Rectal smooth muscle tissue (tissue), 1 donor: ENCODE results near the gene RBM5.

ENCODE experiments used
- H3K27ac ChIP-seq: one replicate; pipeline ENCODE4 v1.7.0; 2013; ENCODE audit warnings: low read depth, low read length, inconsistent platforms
- H3K27me3 ChIP-seq: one replicate; pipeline ENCODE4 v1.7.0; 2013; ENCODE audit warnings: low read length; ENCODE audit not compliant: control insufficient read depth, insufficient read depth
- H3K36me3 ChIP-seq: one replicate; pipeline ENCODE4 v1.7.0; 2013; ENCODE audit warnings: low read length; ENCODE audit not compliant: control insufficient read depth, insufficient read depth
- H3K4me1 ChIP-seq: one replicate; pipeline ENCODE4 v1.7.0; 2013; ENCODE audit warnings: low read length; ENCODE audit not compliant: control insufficient read depth, insufficient read depth
- H3K4me3 ChIP-seq: one replicate; pipeline ENCODE4 v1.7.0; 2013; ENCODE audit warnings: low read length
- H3K9ac ChIP-seq: one replicate; pipeline ENCODE4 v1.7.0; 2013; ENCODE audit warnings: low read length

RBM5 gene

GRCh38 chr3:50100956-50101845 is 12.5 kb downstream of the RBM5 start:
- H3K9ac ChIP-seq: no peak overlapping the region
- no peak overlapping the region for H3K4me3 ChIP-seq
- H3K27me3 ChIP-seq: no peaks in the 10 kb centered on the region
- no peak overlapping the region for H3K27ac ChIP-seq
- H3K4me1 ChIP-seq: no peaks in the 10 kb centered on the region
- peaks cover 54% of the 10 kb centered on the region for H3K36me3 ChIP-seq

- no peaks in the 10 kb centered on the region for H3K4me1 ChIP-seq
- no peak overlapping the region for H3K9ac ChIP-seq
- no peak overlapping the region for H3K27ac ChIP-seq
- peaks cover 58% of the 10 kb centered on the region for H3K36me3 ChIP-seq
- H3K4me3 ChIP-seq: no peak overlapping the region
- no peaks in the 10 kb centered on the region for H3K27me3 ChIP-seq
These were observed 13.8 kb downstream of the RBM5 start for GRCh38 chr3:50102558-50102957.

DNA sequence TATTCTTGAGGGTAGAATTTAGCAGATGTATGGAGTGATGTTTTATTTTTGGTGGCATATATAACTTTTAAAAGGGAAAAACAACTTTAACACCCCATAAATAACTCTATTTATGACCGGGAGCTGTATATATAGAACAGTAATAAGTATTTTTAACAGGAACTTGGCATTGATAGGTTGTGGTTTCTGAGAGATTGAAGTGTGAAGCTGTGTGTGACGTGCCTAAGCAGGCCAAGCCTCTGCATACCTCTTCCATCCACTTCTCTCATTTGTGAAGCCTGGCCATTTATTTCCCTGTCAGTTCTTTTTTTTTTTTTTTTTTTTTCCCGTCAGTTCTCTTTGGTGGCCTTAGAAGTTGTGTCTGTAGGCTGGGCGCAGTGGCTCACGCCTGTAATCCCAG is 23.0 kb downstream of the RBM5 start:
- Histone ChIP-seq H3K36me3 (peaks cover 81% of the 10 kb centered on the region), H3K27me3 (no peaks in the 10 kb centered on the region), H3K4me3 (no peak overlapping the region), H3K9ac (no peak overlapping the region), H3K4me1 (no peaks in the 10 kb centered on the region), H3K27ac (no peak overlapping the region)

- Histone ChIP-seq H3K27ac (no peak overlapping the region), H3K27me3 (no peaks in the 10 kb centered on the region), H3K36me3 (peaks cover 81% of the 10 kb centered on the region), H3K4me1 (no peaks in the 10 kb centered on the region), H3K4me3 (no peak overlapping the region), H3K9ac (no peak overlapping the region)
These were observed 23.7 kb downstream of the RBM5 start for GRCh38 chr3:50112462-50112861.

DNA sequence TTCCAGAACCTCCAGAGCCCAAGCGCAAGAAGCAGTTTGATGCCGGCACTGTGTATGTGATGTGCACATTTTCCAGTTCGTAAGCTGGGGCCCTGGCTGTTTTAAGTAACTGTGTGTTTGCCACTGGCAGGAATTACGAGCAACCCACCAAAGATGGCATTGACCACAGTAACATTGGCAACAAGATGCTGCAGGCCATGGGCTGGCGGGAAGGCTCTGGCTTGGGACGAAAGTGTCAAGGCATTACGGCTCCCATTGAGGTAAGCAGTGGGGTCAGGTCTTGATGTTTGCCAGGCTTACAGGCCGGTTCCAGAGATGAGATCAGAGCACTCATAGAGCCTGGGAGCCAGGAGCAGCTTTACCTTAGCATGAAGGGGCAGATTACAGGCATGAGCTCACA is 28.4 kb downstream of the RBM5 start:
- Histone ChIP-seq H3K4me3 (no peak overlapping the region), H3K27ac (no peak overlapping the region), H3K27me3 (no peaks in the 10 kb centered on the region), H3K36me3 (peaks cover 68% of the 10 kb centered on the region), H3K9ac (no peak overlapping the region), H3K4me1 (no peaks in the 10 kb centered on the region)

DNA sequence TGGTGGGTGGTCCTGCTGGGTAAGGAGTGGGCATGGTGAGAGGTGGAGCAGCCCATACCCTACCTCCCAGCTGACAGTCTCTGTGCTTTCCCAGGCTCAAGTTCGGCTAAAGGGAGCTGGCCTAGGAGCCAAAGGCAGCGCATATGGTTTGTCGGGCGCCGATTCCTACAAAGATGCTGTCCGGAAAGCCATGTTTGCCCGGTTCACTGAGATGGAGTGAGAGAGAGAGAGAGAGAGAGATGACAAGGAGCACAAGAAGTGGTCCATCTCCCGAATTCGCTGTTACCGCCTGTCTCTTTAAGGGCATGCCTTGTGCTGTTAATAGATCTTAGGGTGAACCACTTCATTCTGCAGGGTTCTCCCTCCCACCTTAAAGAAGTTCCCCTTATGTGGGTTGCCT is 29.5 kb downstream of the RBM5 start:
- Histone ChIP-seq H3K27me3 (no peaks in the 10 kb centered on the region), H3K36me3 (peaks cover 60% of the 10 kb centered on the region), H3K4me3 (no peak overlapping the region), H3K4me1 (no peaks in the 10 kb centered on the region), H3K27ac (no peak overlapping the region), H3K9ac (no peak overlapping the region)

DNA sequence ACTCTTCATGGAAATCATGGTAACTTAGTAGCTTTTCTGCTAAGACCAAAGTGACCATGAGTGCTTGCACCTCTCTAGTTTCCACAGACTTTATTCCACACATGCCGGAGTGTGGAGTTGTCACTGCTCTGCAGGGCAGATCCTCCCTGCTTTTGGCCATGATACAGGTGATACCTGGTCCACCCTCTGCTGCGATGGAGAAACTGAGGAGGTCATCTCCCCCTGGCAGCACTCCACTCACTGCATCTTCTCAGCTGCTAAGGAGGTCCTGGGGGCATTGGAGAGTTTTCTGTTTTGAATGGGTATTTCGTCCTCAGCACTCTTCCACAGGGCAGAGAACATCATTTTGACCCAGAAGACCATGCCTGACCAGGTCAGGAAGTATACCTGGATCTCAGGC is 31.1 kb downstream of the RBM5 start:
- H3K4me1 ChIP-seq: no peaks in the 10 kb centered on the region
- H3K4me3 ChIP-seq: no peak overlapping the region
- H3K9ac ChIP-seq: no peak overlapping the region
- peaks cover 46% of the 10 kb centered on the region for H3K36me3 ChIP-seq
- no peaks in the 10 kb centered on the region for H3K27me3 ChIP-seq
- no peak overlapping the region for H3K27ac ChIP-seq

DNA sequence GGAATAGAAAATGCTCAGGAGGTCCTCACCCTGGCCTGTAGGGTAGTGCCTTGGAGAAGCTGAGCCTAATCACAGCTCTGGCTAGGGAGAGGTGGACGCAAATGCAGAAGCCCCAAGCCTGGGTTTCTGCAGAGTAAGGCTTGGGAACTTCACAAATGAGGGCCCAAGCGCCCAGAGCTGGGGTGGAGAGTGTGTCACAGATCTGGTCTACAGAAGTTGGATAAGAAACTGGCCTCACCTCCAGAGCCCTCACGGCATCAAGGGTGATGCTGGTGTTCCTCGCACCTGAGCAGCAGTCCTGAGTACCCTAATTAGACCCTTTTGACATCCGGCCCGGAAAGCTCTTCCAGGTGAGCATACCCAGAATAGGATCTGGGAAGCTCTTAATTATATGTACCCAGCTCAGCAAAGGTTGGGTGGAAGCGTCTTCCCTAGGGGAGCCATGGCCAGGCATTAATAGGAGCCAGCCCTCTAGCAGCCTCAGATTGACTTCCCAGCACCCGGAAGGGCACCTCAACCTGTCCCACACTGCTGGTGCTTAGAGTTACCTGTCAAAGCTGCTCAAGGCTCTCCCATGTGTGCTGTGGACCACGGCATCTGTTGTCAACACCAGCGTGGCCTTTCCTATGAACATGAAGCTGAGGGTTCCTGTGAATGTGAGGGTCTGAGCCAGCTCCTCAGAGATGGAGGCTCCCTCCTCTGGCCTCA is 31.8 kb downstream of the RBM5 start:
- Histone ChIP-seq H3K36me3 (peaks cover 39% of the 10 kb centered on the region), H3K27ac (no peak overlapping the region)

GRCh38 chr3:50121072-50122032 is 32.6 kb downstream of the RBM5 start:
- no peak overlapping the region for H3K9ac ChIP-seq
- no peak overlapping the region for H3K27ac ChIP-seq
- H3K4me3 ChIP-seq: no peak overlapping the region
- no peaks in the 10 kb centered on the region for H3K27me3 ChIP-seq
- peaks cover 5% of the 10 kb centered on the region for H3K4me1 ChIP-seq
- H3K36me3 ChIP-seq: peaks cover 30% of the 10 kb centered on the region

More for the DNA sequence above, 31.8 kb downstream of the RBM5 start:
- H3K4me1 ChIP-seq: no peaks in the 10 kb centered on the region
- no peak overlapping the region for H3K9ac ChIP-seq
- H3K27me3 ChIP-seq: no peaks in the 10 kb centered on the region
- no peak overlapping the region for H3K4me3 ChIP-seq

DNA sequence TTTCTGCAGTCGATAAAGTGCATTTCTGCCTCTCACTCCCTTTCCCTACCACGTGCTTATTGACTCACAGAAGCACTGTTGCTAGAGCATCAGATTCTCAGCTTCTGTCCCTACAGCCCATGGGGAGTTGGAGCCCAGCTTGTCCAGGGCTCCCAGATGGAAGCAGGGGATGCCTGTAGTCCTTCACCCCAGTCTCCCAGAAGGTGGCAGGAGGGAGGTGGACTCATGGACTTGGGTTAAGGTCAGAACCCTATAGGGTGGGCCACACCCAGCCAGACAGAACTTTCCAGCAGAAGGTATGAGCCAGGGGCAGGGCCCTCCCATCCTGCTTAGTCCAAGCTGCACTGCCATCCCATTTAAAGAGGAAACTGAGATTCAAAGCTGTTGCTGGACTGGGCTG is 33.4 kb downstream of the RBM5 start:
- H3K36me3 ChIP-seq: peaks cover 23% of the 10 kb centered on the region
- H3K9ac ChIP-seq: no peak overlapping the region
- H3K27ac ChIP-seq: no peak overlapping the region
- H3K4me1 ChIP-seq: peaks cover 6% of the 10 kb centered on the region
- H3K27me3 ChIP-seq: no peaks in the 10 kb centered on the region
- H3K4me3 ChIP-seq: no peak overlapping the region

- Histone ChIP-seq H3K27me3 (no peaks in the 10 kb centered on the region), H3K9ac (no peak overlapping the region), H3K27ac (no peak overlapping the region), H3K36me3 (peaks cover 17% of the 10 kb centered on the region), H3K4me1 (peaks cover 6% of the 10 kb centered on the region), H3K4me3 (no peak overlapping the region)
These were observed 34.1 kb downstream of the RBM5 start for GRCh38 chr3:50122661-50123391.
